SJCRH30 (cell line): ENCODE results near the gene KRTAP10-12. TPM values are rescaled to one million over a fixed set of nuclear protein-coding genes. Genes with fewer than 3 reads are reported as not detected.
A peak's percentile ranks its signal among the peaks of the same experiment; 100 is the strongest.

Experiments
- DNase-seq, 2 experiments: peaks; one replicate each; pipeline ENCODE4 v3.0.0-alpha.2; 2015 to 2020
- H3K27ac ChIP-seq: fragments of 250-450 bp; sonication (Bioruptor Pico); 2 replicates; pipeline ENCODE4 v1.5.1; 2020; ENCODE audit warnings: mild to moderate bottlenecking, moderate library complexity
- H3K27me3 ChIP-seq: fragments of 250-450 bp; sonication (Bioruptor Pico); 2 replicates; pipeline ENCODE4 v1.5.1; 2020; ENCODE audit warnings: mild to moderate bottlenecking, moderate library complexity
- H3K36me3 ChIP-seq: fragments of 250-450 bp; sonication (Bioruptor Pico); 2 replicates; pipeline ENCODE4 v1.5.1; 2020; ENCODE audit warnings: mild to moderate bottlenecking, moderate library complexity
- H3K4me1 ChIP-seq: fragments of 250-450 bp; sonication (Bioruptor Pico); 2 replicates; pipeline ENCODE4 v1.5.1; 2020; ENCODE audit warnings: mild to moderate bottlenecking, moderate library complexity
- H3K4me3 ChIP-seq: fragments of 250-450 bp; sonication (Bioruptor Pico); 2 replicates; pipeline ENCODE4 v1.5.1; 2020; ENCODE audit warnings: mild to moderate bottlenecking, moderate library complexity
- H3K9me3 ChIP-seq: fragments of 250-450 bp; sonication (Bioruptor Pico); replicated peaks from 2 replicates; pipeline ENCODE4 v1.5.1; 2020; ENCODE audit warnings: mild to moderate bottlenecking, moderate library complexity
- total RNA-seq: library from RNA; depleted of rRNA; stranded (reverse); fragments of >200 nt; shearing (Covaris generic); gene quantifications from 2 replicates; pipeline ENCODE4 v1.2.3, GENCODE V29; 2014

The KRTAP10-12 gene
- total RNA-seq, 1 experiment from 2014 or later = not detected

GRCh38 chr21:44709426-44710293, 12.7 kb downstream of the KRTAP10-12 start:
- H3K4me1 ChIP-seq = no peaks in the 10 kb centered on the region
- 0 out of 2 replicates have a peak, but pooled peaks cover 4% of the 10 kb centered on the region for H3K27me3 ChIP-seq
- peak in 1 of 2 experiments; percentile 23 for DNase-seq
- H3K27ac ChIP-seq = no peak overlapping the region
- H3K9me3 ChIP-seq = no peaks in the 10 kb centered on the region
- no peaks in the 10 kb centered on the region for H3K36me3 ChIP-seq
- no peak overlapping the region for H3K4me3 ChIP-seq

GRCh38 chr21:44710294-44710665, 13.3 kb downstream of the KRTAP10-12 start:
- DNase-seq = no peak
- Histone ChIP-seq H3K27me3 (0 out of 2 replicates have a peak, but pooled peaks cover 4% of the 10 kb centered on the region), H3K4me3 (no peak overlapping the region), H3K36me3 (no peaks in the 10 kb centered on the region), H3K9me3 (no peaks in the 10 kb centered on the region), H3K27ac (no peak overlapping the region), H3K4me1 (no peaks in the 10 kb centered on the region)

GRCh38 chr21:44710756-44711326, 13.9 kb downstream of the KRTAP10-12 start:
- Histone ChIP-seq H3K4me1 (no peaks in the 10 kb centered on the region), H3K27me3 (0 out of 2 replicates have a peak, but pooled peaks cover 7% of the 10 kb centered on the region), H3K9me3 (no peaks in the 10 kb centered on the region), H3K4me3 (no peak overlapping the region), H3K27ac (no peak overlapping the region), H3K36me3 (no peaks in the 10 kb centered on the region)
- DNase-seq = no peak

- Histone ChIP-seq H3K27me3 (0 out of 2 replicates have a peak, but pooled peaks cover 7% of the 10 kb centered on the region), H3K36me3 (no peaks in the 10 kb centered on the region), H3K27ac (no peak within 1 kb of the TSS), H3K4me3 (no peak within 1 kb of the TSS), H3K9me3 (no peaks in the 10 kb centered on the region), H3K4me1 (no peaks in the 10 kb centered on the region)
- DNase-seq = no peak
These were observed 14.6 kb downstream of the KRTAP10-12 start, which contains the start of gene TSPEAR for GRCh38 chr21:44711327-44712202. Gene TSPEAR (minus strand): TSS chr21:44711572. CDS start chr21:44711514, 58 bp downstream.

- Histone ChIP-seq H3K9me3 (no peaks in the 10 kb centered on the region), H3K27ac (no peak overlapping the region), H3K36me3 (no peaks in the 10 kb centered on the region), H3K4me1 (no peaks in the 10 kb centered on the region), H3K27me3 (0 out of 2 replicates have a peak, but pooled peaks cover 7% of the 10 kb centered on the region), H3K4me3 (no peak overlapping the region)
- no peak for DNase-seq
These were observed 15.4 kb downstream of the KRTAP10-12 start for GRCh38 chr21:44712203-44713028.

GRCh38 chr21:44713130-44713529, 16.2 kb downstream of the KRTAP10-12 start:
- no peak overlapping the region for H3K27ac ChIP-seq
- no peaks in the 10 kb centered on the region for H3K9me3 ChIP-seq
- H3K36me3 ChIP-seq = no peaks in the 10 kb centered on the region
- H3K4me1 ChIP-seq = no peaks in the 10 kb centered on the region
- H3K27me3 ChIP-seq = 0 out of 2 replicates have a peak, but pooled peaks cover 7% of the 10 kb centered on the region
- no peak overlapping the region for H3K4me3 ChIP-seq
- DNase-seq = no peak

- 0 out of 2 replicates have a peak, but pooled peaks cover 7% of the 10 kb centered on the region for H3K27me3 ChIP-seq
- no peaks in the 10 kb centered on the region for H3K4me1 ChIP-seq
- no peak for DNase-seq
- H3K4me3 ChIP-seq = no peak overlapping the region
- no peaks in the 10 kb centered on the region for H3K36me3 ChIP-seq
- H3K27ac ChIP-seq = no peak overlapping the region
- no peaks in the 10 kb centered on the region for H3K9me3 ChIP-seq
These were observed 16.9 kb downstream of the KRTAP10-12 start for GRCh38 chr21:44713846-44714245.

- Histone ChIP-seq H3K36me3 (no peaks in the 10 kb centered on the region), H3K4me1 (no peaks in the 10 kb centered on the region), H3K4me3 (no peak overlapping the region), H3K9me3 (no peaks in the 10 kb centered on the region), H3K27me3 (0 out of 2 replicates have a peak, but pooled peaks cover 7% of the 10 kb centered on the region), H3K27ac (no peak overlapping the region)
- DNase-seq = no peak
These were observed 17.9 kb downstream of the KRTAP10-12 start for GRCh38 chr21:44714905-44715304.

GRCh38 chr21:44716984-44717383, 20.0 kb downstream of the KRTAP10-12 start:
- Histone ChIP-seq H3K4me1 (no peaks in the 10 kb centered on the region), H3K27me3 (0 out of 2 replicates have a peak, but pooled peaks cover 7% of the 10 kb centered on the region), H3K27ac (no peak overlapping the region), H3K4me3 (no peak overlapping the region), H3K9me3 (no peaks in the 10 kb centered on the region), H3K36me3 (no peaks in the 10 kb centered on the region)
- no peak for DNase-seq

- Histone ChIP-seq H3K9me3 (no peaks in the 10 kb centered on the region), H3K4me1 (no peaks in the 10 kb centered on the region), H3K27me3 (0 out of 2 replicates have a peak, but pooled peaks cover 3% of the 10 kb centered on the region), H3K4me3 (no peak overlapping the region), H3K36me3 (no peaks in the 10 kb centered on the region), H3K27ac (no peak overlapping the region)
- DNase-seq = no peak
These were observed 21.1 kb downstream of the KRTAP10-12 start for GRCh38 chr21:44718093-44718492.

- Histone ChIP-seq H3K4me1 (no peaks in the 10 kb centered on the region), H3K27me3 (0 out of 2 replicates have a peak, but pooled peaks cover 3% of the 10 kb centered on the region)
- no peak for DNase-seq
These were observed 21.6 kb downstream of the KRTAP10-12 start for GRCh38 chr21:44718571-44718970.

GRCh38 chr21:44720170-44720569, 23.2 kb downstream of the KRTAP10-12 start:
- no peaks in the 10 kb centered on the region for H3K4me1 ChIP-seq
- no peak overlapping the region for H3K27ac ChIP-seq
- H3K4me3 ChIP-seq = no peak overlapping the region
- H3K27me3 ChIP-seq = 0 out of 2 replicates have a peak, but pooled peaks cover 3% of the 10 kb centered on the region
- no peaks in the 10 kb centered on the region for H3K36me3 ChIP-seq
- DNase-seq = no peak
- H3K9me3 ChIP-seq = no peaks in the 10 kb centered on the region

More at GRCh38 chr21:44718571-44718970, 21.6 kb downstream of the KRTAP10-12 start:
- Histone ChIP-seq H3K4me3 (no peak overlapping the region), H3K27ac (no peak overlapping the region), H3K36me3 (no peaks in the 10 kb centered on the region), H3K9me3 (no peaks in the 10 kb centered on the region)

- no peaks in the 10 kb centered on the region for H3K9me3 ChIP-seq
- no peak for DNase-seq
These were observed 25.8 kb downstream of the KRTAP10-12 start for GRCh38 chr21:44722731-44723130.

More at GRCh38 chr21:44722731-44723130, 25.8 kb downstream of the KRTAP10-12 start:
- Histone ChIP-seq H3K27ac (no peak overlapping the region), H3K27me3 (no peaks in the 10 kb centered on the region), H3K36me3 (no peaks in the 10 kb centered on the region), H3K4me1 (no peaks in the 10 kb centered on the region), H3K4me3 (no peak overlapping the region)
